GM19043 (cell line): ENCODE data around the gene POLR2E.
"Not testable (repeated sequence)": the region's sequence is repeated elsewhere in the genome, so short reads cannot be mapped to it uniquely, and the experiment has no call there.

ENCODE experiments used
- ATAC-seq: cut with Tn5 transposase; IDR thresholded peaks from one replicate; pipeline ENCODE4 v1.9.1; 2021; ENCODE audit warnings: low read depth; ENCODE audit not compliant: unreplicated experiment

POLR2E gene

DNA sequence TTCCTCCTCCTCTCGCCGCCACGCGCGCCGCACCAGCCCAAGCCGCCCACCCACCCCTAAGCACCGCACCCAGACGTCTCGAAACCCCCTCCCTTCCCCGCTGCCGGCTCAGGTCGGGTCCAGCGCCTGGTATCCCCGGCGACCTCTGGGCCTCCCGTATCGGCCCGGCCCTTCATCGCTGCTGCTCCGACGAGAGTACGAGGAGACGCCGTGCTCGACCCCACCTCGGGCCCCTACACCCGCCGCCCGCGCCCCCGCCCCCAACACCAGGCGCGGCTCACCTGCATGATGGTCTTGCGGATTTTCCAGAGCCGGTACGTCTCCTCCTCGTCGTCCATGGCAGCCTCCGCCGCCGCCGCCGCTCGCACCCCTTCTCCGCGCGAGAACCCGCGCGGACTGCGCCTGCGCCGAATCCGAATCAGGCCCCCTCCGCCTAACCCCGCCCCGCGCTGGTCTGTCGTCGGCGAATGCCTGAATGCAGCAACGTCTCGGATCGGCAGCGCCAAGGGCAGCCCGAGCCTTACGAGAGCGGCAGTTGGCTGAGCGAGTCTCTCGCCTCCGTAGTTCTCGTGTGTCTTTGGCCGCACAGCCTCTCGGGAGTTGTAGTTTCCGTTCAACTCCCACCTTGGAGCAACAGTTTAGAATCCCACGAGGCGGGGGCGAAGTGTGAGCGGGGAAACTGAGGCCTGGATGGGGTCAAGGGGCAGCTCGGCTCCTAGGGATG, at the start of gene POLR2E:
Gene POLR2E, minus strand, starts transcription at position 398 of the 724 bp plus-strand sequence. Its CDS starts 60 bp downstream, at position 338.
- ATAC-seq: peak; percentile 89

GRCh38 chr19:1144741-1145140, 49.6 kb upstream of the POLR2E start:
- no peak for ATAC-seq

GRCh38 chr19:1143828-1144399, 48.7 kb upstream of the POLR2E start:
- ATAC-seq: no peak

DNA sequence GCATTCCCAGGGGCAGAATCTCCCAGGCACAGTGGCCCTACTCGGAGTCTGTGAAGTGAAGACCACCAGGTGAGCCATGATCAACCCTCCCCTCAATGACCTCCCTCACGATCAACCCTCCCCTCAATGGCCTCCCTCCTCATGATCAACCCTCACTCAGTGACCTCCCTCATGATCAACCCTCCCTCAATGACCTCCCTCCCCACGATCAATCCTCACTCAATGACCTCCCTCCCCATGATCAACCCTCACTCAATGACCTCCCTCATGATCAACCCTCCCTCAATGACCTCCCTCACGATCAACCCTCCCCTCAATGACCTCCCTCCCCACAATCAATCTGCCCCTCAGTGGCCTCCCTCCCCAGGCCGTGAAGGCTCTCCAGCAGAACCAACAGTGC, 46.8 kb upstream of the POLR2E start:
- ATAC-seq: no peak

DNA sequence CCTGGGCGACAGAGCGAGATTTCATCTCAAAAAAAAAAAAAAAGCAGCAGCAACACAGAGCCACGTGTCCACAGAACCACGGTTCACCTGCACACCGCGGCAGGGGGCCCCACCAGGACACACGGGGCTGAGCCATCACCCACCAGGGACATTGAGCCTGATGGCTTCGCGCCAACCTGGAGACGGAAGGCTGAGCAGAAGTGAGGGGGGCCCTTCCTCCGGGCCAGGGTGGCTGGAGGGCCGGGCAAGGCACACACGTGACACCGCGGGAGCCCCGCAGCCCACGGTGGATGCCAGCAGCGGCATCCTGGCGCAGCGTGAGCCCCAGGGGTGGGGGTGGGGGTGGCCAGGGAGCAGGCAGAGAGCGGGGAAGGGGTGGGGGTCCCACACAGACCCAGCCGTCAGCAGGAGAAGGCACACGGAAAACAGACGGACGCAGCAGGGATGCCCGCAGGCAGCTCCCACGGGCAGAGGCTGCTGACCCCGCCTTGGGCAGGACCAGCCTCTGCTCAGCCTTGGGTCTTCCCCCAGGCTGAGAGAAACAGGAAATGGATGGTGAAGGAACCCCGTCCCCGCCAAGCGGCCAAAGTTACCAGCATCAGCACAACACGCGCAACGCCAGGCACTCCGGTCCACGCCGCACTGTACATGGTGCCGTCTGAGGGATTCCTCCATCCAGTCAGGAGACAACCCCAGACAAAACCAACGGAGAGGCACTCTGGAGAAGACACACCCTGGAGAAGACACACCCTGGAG, 45.3 kb upstream of the POLR2E start:
- no peak for ATAC-seq

DNA sequence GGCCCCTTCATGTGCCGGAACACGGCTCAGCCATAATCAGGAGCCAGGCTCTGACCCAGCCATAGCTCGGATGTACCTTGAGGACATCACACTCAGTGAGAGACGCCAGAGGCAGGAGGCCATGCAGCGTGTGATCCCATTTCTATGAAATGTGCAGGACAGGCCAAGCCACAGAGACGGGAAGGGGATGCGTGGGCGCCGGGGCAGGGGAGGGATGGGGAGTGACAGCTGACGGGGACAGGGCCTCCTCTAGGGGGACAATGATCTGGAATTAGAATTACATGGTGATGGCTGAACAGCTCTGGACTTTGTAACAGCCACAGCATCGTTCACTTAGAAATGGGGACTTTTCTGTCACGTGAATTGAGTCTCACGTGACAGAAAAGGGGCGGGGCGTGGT, 44.0 kb upstream of the POLR2E start:
- ATAC-seq: no peak

- no peak for ATAC-seq
Observed at GRCh38 chr19:1138121-1138520, 42.9 kb upstream of the POLR2E start.

DNA sequence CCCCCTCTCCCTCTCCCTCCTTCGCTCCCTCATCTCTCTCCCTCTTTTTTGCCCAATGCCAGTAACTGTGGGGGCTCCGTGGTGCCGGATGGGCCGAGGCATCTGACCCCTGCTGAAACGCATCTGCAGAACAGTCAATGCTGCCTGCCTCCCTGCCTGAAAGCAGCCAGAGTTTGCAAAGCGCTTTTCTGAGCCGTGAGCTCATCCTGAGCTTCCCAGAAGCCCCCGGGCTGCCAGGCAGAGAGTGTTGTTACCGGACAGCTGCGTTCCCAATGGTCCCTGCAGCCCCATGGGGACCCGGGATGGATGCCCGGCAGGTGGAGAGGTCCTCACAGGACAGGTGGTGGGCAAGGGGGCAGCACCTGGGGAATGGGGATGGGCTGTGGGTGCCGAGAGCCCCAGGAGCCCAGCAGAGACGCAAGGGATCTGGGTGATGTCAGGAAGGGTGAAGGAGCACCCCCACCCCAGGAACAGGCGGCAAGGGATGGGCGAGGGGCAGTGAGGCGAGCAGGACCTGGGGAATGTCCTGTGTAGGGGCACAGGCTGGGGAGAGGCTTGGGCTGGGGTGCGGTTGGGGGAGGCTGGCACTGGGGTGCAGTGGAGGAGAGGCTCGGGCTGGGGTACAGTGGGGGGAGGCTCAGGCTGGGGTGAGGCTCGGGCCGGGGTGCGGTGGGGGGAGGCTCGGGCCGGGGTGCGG, 41.6 kb upstream of the POLR2E start:
- no peak for ATAC-seq

DNA sequence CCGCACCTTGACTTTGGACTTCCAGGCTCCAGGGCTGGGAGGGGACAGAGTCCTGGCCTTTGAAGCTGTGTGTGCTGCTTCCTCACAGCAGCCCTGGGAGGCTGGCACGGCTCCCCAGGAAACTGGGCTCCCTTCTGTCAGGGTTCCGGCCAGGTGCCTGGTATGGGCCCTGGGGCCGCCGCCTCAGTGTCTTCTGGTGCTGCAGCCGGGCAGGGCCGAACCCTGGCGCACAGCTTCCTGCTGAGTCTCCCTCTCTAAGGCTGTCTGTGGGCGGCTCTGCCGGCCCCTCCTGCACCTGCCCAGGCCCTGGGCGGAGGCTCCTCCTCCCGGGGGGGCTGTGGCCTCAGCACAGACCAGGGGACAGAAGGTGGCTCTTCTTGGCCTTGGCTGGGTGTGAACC, 41.0 kb upstream of the POLR2E start:
- no peak for ATAC-seq

DNA sequence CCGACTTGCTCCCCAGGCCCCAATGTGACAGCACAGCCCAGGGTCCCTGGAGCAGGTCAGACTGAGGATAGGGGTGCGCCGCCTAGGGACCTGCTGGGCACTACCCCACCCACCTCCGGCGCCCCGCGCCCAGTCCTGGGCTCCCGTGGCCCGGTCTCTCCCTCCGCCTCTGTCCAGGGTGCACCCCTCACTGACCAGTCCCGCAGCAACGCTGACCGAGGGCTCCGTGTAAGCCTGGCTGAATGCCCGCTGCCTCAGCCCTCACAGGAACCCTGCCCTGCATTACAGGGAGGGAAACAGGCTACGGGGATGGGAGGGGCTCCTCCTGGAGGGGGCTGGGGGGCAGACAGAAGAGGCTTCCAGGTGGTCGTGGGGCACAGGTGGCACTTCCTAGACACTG, 40.3 kb upstream of the POLR2E start:
- no peak for ATAC-seq

DNA sequence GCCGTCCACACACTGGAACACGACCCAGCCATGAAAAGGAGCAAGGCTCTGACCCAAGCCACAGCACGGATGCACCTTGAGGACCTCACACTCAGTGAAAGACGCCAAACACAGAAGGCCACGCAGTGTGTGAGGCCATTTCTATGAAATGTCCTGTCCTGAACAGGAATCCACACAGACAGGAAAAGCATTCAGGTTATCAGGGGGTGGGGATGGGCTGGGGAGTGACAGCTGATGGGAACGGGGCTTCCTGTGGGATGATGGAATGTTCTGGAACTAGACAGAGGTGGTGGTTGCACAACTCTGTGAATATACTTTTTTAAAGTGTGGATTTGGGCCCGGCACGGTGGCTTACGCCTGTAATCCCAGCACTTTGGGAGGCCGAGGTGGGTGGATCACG, 39.3 kb upstream of the POLR2E start:
- ATAC-seq: no peak

GRCh38 chr19:1133471-1133929, 38.3 kb upstream of the POLR2E start:
- no peak for ATAC-seq

- ATAC-seq: no peak
Observed at GRCh38 chr19:1132552-1133383, 37.6 kb upstream of the POLR2E start.

DNA sequence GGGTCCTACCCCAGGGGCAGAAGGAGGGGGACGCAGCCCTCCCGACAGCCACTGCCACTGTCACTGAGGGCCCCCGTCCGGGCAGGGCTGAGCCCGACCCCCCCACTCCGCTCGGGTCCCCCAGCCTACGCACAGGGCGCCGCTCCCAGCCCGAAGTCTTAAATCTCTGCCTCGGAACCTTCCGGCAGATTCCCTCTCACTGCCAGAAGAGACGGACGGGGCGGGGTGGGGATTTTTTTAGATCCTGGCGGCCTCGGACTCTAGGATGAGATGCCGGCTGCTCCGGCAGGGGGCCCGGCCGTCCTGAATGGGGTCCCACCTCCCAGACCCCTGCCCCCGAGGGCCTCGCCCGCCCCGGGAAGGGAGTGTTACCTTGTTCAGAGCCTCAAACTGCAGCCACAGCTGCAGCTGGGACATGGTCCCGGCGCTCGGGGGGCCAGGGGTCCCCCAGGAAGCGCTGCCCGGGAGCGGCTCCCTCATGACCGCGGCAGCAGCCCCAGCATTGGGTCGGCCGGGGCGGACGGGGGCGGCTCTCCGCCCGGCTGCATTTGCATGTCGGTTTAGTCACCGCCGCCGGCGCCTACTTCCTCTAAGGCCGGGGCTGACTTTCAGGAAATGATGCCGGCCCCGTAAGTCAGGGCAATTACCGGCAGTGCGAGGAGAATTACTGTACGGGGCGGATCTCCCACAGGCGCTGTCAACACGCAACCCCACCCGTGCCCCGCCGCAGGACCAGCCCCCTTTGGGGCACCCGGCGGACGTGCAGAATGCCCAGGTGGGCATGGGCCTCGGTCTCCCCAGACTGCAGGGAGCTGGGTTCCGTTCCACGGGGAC, 36.8 kb upstream of the POLR2E start:
- no peak for ATAC-seq

DNA sequence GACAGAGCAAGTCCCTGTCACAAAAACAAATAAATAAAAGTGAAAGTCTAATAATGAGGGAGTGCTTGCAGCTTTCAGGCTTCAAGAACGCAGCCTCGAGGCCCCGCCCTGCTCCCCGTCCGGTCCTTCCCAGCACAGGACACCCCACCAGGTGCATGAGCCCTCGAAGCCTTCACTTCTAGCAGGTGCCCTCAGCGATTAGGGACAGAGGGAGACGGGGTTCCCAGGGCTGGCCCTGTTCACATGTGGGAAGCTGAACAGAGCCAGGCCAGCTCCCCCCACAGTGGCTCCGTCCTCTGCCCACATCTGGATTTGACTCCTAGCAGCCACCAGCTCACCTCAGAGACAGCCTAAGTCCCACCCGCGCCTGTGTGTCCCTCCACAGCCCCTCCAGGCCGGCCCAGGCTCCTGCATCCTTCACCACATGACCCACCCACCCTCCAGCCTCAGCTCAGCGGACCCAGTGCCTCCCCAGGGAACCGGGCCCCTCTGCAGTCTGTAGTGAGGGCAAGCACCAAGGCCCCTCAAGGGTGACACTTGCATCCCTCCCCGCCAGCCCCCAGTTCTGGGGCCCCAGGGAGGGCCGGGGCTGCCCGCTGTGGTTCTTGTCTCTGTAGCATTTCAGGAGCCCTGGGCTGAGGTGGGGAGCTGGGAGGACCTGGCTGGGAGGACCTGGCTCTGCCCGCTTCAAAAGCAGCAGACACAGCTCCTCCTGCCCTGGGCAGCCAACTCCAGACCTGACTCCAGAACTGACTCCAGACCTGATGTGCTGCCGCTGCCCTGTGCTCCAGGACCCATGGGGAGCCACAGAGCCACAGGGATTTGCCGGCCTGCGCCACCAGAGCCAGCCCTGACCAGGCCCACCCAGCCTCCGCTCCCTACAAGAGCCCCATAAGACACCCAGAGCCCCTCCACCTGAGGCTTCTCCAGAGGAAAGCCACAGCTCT, 35.9 kb upstream of the POLR2E start:
- ATAC-seq: no peak

DNA sequence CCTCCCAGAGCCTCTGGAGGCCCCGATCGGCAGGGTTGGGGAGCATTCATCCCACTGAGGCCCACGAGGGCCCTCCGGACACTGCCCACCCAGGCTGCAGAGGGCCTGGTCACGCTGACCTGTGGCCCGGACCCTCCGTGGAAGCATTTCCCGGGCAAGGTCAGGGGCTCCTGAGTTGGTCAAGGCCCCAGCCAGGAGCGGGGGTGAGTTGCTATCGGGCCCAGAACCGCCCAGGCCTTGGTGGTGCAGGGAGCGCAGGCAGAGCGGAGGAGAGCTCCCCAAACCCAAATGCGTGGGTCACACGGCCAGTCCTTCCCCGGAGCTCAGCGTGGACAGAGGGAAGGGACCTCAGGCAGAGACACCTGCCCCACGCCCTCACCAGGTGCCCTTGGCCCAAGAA, 34.4 kb upstream of the POLR2E start:
- no peak for ATAC-seq

- ATAC-seq: not testable (repeated sequence)
Observed at GRCh38 chr19:1129084-1129483, 33.9 kb upstream of the POLR2E start.

GRCh38 chr19:1128106-1128505, 32.9 kb upstream of the POLR2E start:
- ATAC-seq: no peak
